Prostate gland (tissue), 2 donors: ENCODE results near the gene HBZ. TPM values are rescaled to one million over a fixed set of nuclear protein-coding genes. Genes with fewer than 3 reads are reported as not detected.

Experiments used
- DNase-seq: peaks from one replicate; pipeline ENCODE4 v3.0.0-alpha.2; 2019; ENCODE audit warnings: low spot score
- H3K27ac ChIP-seq, 2 donors: fragments of 200-600 bp; sonication (generic); 2 replicates each; pipeline ENCODE4 v1.5.1; 2017 to 2019
- H3K27me3 ChIP-seq: fragments of 200-600 bp; sonication (generic); replicated peaks from 2 replicates; pipeline ENCODE4 v1.5.1; 2019; ENCODE audit not compliant: insufficient read depth
- H3K36me3 ChIP-seq, 2 donors: fragments of 200-600 bp; sonication (generic); 1 replicate in 1 of 2; 2 replicates in 1 of 2; pipeline versions ENCODE4 v1.5.1 to v1.8.1; 2017 to 2019
- H3K4me1 ChIP-seq: fragments of 200-600 bp; sonication (generic); replicated peaks from 2 replicates; pipeline ENCODE4 v1.5.1; 2019
- H3K4me3 ChIP-seq, 2 donors: fragments of 200-600 bp; sonication (generic); 2 replicates each; pipeline ENCODE4 v1.5.1; 2017 to 2019
- H3K9me3 ChIP-seq: fragments of 200-600 bp; sonication (generic); 2 replicates; pipeline ENCODE4 v1.5.1; 2017
- POLR2A ChIP-seq: fragments of 450-650 bp; IDR thresholded peaks from one replicate; pipeline ENCODE4 v1.6.1; 2016; ENCODE audit warnings: antibody characterized with exemption, mild to moderate bottlenecking
- POLR2AphosphoS5 ChIP-seq: sonication (generic); formaldehyde crosslinking; IDR thresholded peaks from one replicate; pipeline ENCODE4 v1.6.1; 2017; ENCODE audit warnings: antibody characterized with exemption
- WGBS: methylation state at CpG from one replicate; pipeline ENCODE4 v1.1.5; 2018; 5-methylcytosine and 5-hydroxymethylcytosine counted together
- intact Hi-C: fragments of 100-400 bp; cut with DNase I; formaldehyde crosslinking; loops from one replicate; pipeline ENCODE4 v1.14.2; 2022
- total RNA-seq, 2 donors: library from RNA; depleted of rRNA; stranded (reverse); fragments of >200 nt; gene quantifications; one replicate each; pipeline ENCODE4 v1.1.0, GENCODE V29; 2016
- TF ChIP-seq, protein P1 (sequence below), 4 experiments: fragments of 200-600 bp in 2 of 4; fragments of 450-650 bp in 2 of 4; sonication (generic) in 2 of 4; IDR thresholded peaks; 1 replicate in 3 of 4; 2 replicates in 1 of 4; pipeline ENCODE4 v1.5.1; 2016 to 2019; ENCODE audit warnings: antibody characterized with exemption in 4 of 4, mild to moderate bottlenecking in 2 of 4, moderate library complexity in 2 of 4

Gene HBZ
- total RNA-seq, 2 donors from 2014 or later = not detected

DNA sequence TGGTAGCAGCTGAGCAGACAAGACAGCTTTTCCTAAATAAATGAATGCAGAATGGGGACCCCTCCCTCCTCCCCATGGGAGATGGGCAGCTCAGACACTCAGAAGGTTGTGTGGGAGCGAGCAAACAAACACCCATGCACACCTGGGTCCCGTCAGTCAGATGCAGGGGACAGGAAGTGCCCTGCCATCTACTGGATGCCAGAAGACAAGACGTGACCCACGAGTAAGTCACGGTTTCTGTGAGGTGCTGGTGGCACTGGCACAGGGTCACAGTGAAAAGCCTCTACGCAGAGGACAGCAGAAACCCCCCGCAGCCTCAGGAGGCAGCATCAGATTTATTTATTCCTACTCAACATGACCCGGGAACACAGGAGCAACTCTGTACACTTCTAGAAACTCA, 36.2 kb downstream of the HBZ start:
- 79% methylated on average over 8 of the region's 8 CpGs for WGBS
- no peak for DNase-seq
- Histone ChIP-seq H3K9me3 (no peaks in the 10 kb centered on the region), H3K27me3 (no peaks in the 10 kb centered on the region), H3K36me3 (peaks cover 0 to 24% of the 10 kb centered on the region in 2 donors), H3K4me1 (no peaks in the 10 kb centered on the region), H3K4me3 (no peak overlapping the region), H3K27ac (no peak overlapping the region)
- no peak for TF ChIP-seq POLR2A
- TF ChIP-seq, protein P1, sequence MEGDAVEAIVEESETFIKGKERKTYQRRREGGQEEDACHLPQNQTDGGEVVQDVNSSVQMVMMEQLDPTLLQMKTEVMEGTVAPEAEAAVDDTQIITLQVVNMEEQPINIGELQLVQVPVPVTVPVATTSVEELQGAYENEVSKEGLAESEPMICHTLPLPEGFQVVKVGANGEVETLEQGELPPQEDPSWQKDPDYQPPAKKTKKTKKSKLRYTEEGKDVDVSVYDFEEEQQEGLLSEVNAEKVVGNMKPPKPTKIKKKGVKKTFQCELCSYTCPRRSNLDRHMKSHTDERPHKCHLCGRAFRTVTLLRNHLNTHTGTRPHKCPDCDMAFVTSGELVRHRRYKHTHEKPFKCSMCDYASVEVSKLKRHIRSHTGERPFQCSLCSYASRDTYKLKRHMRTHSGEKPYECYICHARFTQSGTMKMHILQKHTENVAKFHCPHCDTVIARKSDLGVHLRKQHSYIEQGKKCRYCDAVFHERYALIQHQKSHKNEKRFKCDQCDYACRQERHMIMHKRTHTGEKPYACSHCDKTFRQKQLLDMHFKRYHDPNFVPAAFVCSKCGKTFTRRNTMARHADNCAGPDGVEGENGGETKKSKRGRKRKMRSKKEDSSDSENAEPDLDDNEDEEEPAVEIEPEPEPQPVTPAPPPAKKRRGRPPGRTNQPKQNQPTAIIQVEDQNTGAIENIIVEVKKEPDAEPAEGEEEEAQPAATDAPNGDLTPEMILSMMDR (IDR thresholded peaks at IDR 0.05) = no peak
- TF ChIP-seq POLR2AphosphoS5 = no peak
- intact Hi-C loops = no loop called here

DNA sequence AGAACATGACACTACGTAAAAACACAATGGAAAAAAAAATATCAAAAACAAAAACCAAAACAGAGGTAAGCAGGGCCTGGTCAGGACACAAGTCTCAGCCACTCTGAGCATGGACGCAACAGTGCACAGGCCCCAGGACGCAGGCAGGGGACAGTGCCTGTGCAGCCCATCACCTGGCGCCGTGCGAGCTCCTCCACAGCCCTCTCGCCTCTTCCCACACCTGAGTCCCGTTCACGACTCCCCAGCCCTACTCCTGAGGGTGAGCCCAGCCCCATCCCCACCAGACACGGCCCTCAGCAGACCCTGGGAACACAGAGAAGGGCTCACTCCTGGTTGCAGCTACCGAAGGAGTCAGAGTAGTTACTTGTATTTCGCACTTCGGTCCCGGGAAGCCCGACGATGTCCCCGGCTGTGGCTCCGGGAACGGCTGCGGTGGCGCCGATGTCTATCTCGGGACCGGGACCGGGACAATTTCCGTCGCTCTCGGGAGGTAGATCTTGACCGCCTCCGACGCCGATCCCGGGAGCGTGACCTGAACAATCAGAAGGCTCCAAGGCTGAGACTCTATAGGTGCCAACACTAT, 37.3 kb downstream of the HBZ start:
- 92% methylated on average over 34 of the region's 34 CpGs for WGBS

DNA sequence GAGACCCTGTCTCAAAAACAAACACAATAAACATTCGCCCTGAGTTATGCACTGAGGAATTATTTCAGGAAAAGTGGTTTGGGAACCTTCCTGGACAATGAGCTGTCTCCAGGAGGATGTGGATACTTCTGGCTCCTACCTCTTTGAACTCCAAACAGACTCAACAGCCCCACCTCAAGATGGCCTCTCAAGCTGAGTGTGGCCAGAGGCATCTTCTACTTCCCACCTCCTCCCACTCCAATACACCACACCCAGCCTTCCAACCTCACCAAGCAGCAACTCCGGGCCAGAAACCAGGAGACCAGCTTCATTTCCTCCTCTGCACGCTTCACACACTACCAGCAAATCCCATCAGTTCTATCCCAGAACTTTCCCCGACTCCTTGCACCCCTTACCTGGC, 39.4 kb downstream of the HBZ start:
- Histone ChIP-seq H3K27ac (no peak overlapping the region), H3K4me3 (no peak overlapping the region), H3K9me3 (no peaks in the 10 kb centered on the region), H3K27me3 (no peaks in the 10 kb centered on the region), H3K4me1 (no peaks in the 10 kb centered on the region), H3K36me3 (peaks cover 7 to 35% of the 10 kb centered on the region in 2 donors)
- WGBS = 93% methylated on average over 4 of the region's 4 CpGs
- TF ChIP-seq POLR2AphosphoS5 = no peak
- no peak for TF ChIP-seq POLR2A
- TF ChIP-seq, protein P1 (IDR thresholded peaks at IDR 0.05) = no peak
- intact Hi-C loops = no loop called here
- DNase-seq = no peak

More for the DNA sequence above, 37.3 kb downstream of the HBZ start:
- H3K36me3 ChIP-seq = peaks cover 7 to 28% of the 10 kb centered on the region in 2 donors
- H3K27ac ChIP-seq = no peak overlapping the region
- intact Hi-C loops = no loop called here
- no peak for DNase-seq
- TF ChIP-seq, protein P1 (IDR thresholded peaks at IDR 0.05) = no peak
- TF ChIP-seq POLR2AphosphoS5 = no peak
- TF ChIP-seq POLR2A = no peak
- H3K27me3 ChIP-seq = no peaks in the 10 kb centered on the region
- H3K4me1 ChIP-seq = no peaks in the 10 kb centered on the region
- no peak overlapping the region for H3K4me3 ChIP-seq
- H3K9me3 ChIP-seq = no peaks in the 10 kb centered on the region

DNA sequence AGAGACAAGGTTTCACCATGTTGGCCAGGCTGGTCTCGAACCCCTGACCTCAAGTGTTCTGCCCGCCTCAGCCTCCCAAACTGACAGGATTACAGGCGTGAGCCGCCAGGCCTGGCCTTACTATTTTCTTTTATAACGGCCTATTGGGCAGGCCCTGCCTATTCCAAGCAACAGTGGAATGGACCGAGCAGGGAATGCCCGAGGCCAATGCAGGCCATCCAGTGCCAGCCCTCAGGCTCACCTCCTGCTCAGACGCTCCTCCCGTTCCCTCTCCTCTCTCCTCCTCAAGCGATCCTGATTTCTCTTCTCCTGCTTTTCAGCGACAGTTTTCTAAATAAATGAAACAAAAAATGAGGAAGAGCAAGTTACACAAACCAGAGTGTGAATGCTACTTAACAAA, 40.2 kb downstream of the HBZ start:
- Histone ChIP-seq H3K9me3 (no peaks in the 10 kb centered on the region), H3K4me3 (no peak overlapping the region), H3K27ac (no peak overlapping the region), H3K36me3 (peaks cover 10 to 35% of the 10 kb centered on the region in 2 donors), H3K27me3 (no peaks in the 10 kb centered on the region), H3K4me1 (no peaks in the 10 kb centered on the region)
- no peak for DNase-seq
- intact Hi-C loops = no loop called here
- WGBS = 92% methylated on average over 11 of the region's 11 CpGs
- TF ChIP-seq POLR2A (no peak), POLR2AphosphoS5 (no peak)
- TF ChIP-seq, protein P1 (IDR thresholded peaks at IDR 0.05) = no peak

DNA sequence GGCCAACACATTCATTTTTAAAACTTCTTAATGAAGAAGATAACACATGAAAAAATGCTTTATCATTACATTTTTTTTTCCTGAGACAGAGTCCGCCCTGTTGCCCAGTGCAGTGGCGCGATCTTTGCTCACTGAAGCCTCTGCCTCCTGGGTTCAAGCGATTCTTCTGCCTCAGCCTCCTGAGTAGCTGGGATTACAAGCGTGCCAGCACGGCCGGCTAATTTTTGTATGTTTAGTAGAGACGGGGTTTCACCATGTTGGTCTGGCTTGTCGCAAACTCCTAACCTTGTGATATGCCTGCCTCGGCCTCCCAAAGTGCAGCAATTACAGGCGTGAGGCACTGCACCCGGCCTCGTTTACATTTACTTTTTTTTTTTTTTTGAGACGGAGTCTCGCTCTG, 41.0 kb downstream of the HBZ start:
- Histone ChIP-seq H3K27ac (no peak overlapping the region), H3K4me1 (no peaks in the 10 kb centered on the region), H3K27me3 (no peaks in the 10 kb centered on the region), H3K9me3 (no peaks in the 10 kb centered on the region), H3K36me3 (peaks cover 11 to 35% of the 10 kb centered on the region in 2 donors), H3K4me3 (no peak overlapping the region)
- TF ChIP-seq, protein P1 (IDR thresholded peaks at IDR 0.05) = no peak
- TF ChIP-seq POLR2A = no peak
- no peak for TF ChIP-seq POLR2AphosphoS5
- DNase-seq = no peak
- intact Hi-C loops = no loop called here
- WGBS = 92% methylated on average over 15 of the region's 15 CpGs
